A673 (cell line): ENCODE data around the gene ITPKB. TPM values are rescaled to one million over a fixed set of nuclear protein-coding genes. Genes with fewer than 3 reads are reported as not detected.

Experiments
- BruUV-seq: library from RNA; stranded (reverse); fragments of 400-500 nt; replicated peaks from 2 replicates; lab custom pipeline; 2021; lab: Mats Ljungman, UMichigan
- CTCF ChIA-PET: fragments of 300-600 bp; sonication (Branson Sonifier 250); formaldehyde crosslinking; loops from one replicate; lab custom pipeline; 2022; ENCODE audit warnings: antibody characterized with exemption; lab: Charles Lee
- POLR2A ChIA-PET: fragments of 300-600 bp; sonication (Branson Sonifier 250); formaldehyde crosslinking; loops from one replicate; lab custom pipeline; 2022; ENCODE audit warnings: antibody characterized with exemption; ENCODE audit not compliant: low non-redundant PET; lab: Charles Lee
- DNase-seq: peaks from one replicate; pipeline ENCODE4 v3.0.0-alpha.2; 2015; ENCODE audit warnings: low spot score
- H3K27ac ChIP-seq: fragments of 200-600 bp; sonication (generic); 2 replicates; pipeline ENCODE4 v1.5.1; 2016; ENCODE audit warnings: mixed run types, low read depth, mild to moderate bottlenecking, mixed read lengths, antibody characterized with exemption, low read length; ENCODE audit not compliant: poor library complexity, severe bottlenecking
- H3K27me3 ChIP-seq: fragments of 200-600 bp; sonication (generic); replicated peaks from 2 replicates; pipeline ENCODE4 v1.6.1; 2017; ENCODE audit warnings: mixed run types, low read depth, mild to moderate bottlenecking, mixed read lengths, antibody characterized with exemption, low read length; ENCODE audit not compliant: insufficient read depth, poor library complexity
- H3K36me3 ChIP-seq: fragments of 200-600 bp; sonication (generic); 2 replicates; pipeline ENCODE4 v1.6.1; 2016; ENCODE audit warnings: mixed run types, mild to moderate bottlenecking, mixed read lengths, antibody characterized with exemption, low read length; ENCODE audit not compliant: insufficient read depth, poor library complexity, severe bottlenecking
- H3K4me1 ChIP-seq: fragments of 200-600 bp; sonication (generic); 2 replicates; pipeline ENCODE4 v1.6.1; 2017; ENCODE audit warnings: mixed run types, mild to moderate bottlenecking, mixed read lengths, antibody characterized with exemption, low read length; ENCODE audit not compliant: insufficient read depth, poor library complexity, severe bottlenecking
- H3K4me3 ChIP-seq: fragments of 200-600 bp; sonication (generic); 2 replicates; pipeline ENCODE4 v1.5.1; 2016; ENCODE audit warnings: low read depth, mixed run types, mild to moderate bottlenecking, mixed read lengths, low read length; ENCODE audit not compliant: poor library complexity, severe bottlenecking
- H3K9me3 ChIP-seq: fragments of 200-600 bp; sonication (generic); 2 replicates; pipeline ENCODE4 v1.6.1; 2016; ENCODE audit warnings: mixed run types, low read depth, mild to moderate bottlenecking, mixed read lengths, antibody characterized with exemption, low read length; ENCODE audit not compliant: poor library complexity, severe bottlenecking
- EZH2 ChIP-seq: fragments of 200-600 bp; sonication (generic); IDR thresholded peaks from 2 replicates; pipeline ENCODE4 v1.6.1; 2017; ENCODE audit warnings: borderline replicate concordance, low read depth, mild to moderate bottlenecking, mixed read lengths, antibody characterized with exemption, low read length; ENCODE audit not compliant: poor library complexity, severe bottlenecking
- intact Hi-C: fragments of 100-400 bp; cut with micrococcal nuclease; formaldehyde crosslinking; loops from one replicate; pipeline ENCODE4 v1.10.0; 2022; ENCODE audit not compliant: unreplicated experiment
- total RNA-seq: library from RNA; stranded (reverse); gene quantifications from 2 replicates; pipeline ENCODE4 v1.2.3, GENCODE V29; 2021
- TF ChIP-seq, protein P1 (sequence below): fragments of 300-800, 200-600 bp; sonication (generic); conservative IDR thresholded peaks from 2 replicates; pipeline ENCODE4 v1.5.1; 2017; ENCODE audit warnings: low read depth, mild to moderate bottlenecking, antibody characterized with exemption, low read length, moderate library complexity, mixed read lengths

Gene ITPKB
- total RNA-seq, 1 experiment from 2014 or later = 14.1 TPM

GRCh38 chr1:226666692-226667091 lies 72.4 kb downstream of the ITPKB start:
- intact Hi-C loops = no loop called here

DNA sequence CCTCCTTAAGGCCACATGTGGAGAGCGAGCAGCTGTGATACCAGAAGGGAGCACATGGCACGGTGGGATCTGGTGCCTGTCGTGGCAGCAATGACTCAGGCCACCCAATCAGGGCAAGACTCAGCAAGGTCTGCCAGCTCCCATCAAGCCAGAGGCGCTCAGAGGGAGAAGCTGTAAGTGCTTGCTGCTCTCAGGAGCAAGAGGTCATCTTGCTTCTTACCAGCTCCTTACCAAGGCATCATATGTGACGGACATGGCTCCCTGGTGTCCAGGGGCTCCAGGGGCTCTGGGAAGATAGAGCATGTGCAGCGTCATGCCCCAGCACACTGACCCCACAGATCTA lies 72.9 kb downstream of the ITPKB start:
- intact Hi-C loops = no loop called here
- Histone ChIP-seq H3K36me3 (no peaks in the 10 kb centered on the region), H3K9me3 (no peaks in the 10 kb centered on the region), H3K4me3 (no peak overlapping the region), H3K4me1 (peaks cover 30% of the 10 kb centered on the region), H3K27ac (no peak overlapping the region), H3K27me3 (no peaks in the 10 kb centered on the region)
- BruUV-seq = no TSS peak
- no peak for DNase-seq
- CTCF ChIA-PET = no interaction called here
- TF ChIP-seq, protein P1, sequence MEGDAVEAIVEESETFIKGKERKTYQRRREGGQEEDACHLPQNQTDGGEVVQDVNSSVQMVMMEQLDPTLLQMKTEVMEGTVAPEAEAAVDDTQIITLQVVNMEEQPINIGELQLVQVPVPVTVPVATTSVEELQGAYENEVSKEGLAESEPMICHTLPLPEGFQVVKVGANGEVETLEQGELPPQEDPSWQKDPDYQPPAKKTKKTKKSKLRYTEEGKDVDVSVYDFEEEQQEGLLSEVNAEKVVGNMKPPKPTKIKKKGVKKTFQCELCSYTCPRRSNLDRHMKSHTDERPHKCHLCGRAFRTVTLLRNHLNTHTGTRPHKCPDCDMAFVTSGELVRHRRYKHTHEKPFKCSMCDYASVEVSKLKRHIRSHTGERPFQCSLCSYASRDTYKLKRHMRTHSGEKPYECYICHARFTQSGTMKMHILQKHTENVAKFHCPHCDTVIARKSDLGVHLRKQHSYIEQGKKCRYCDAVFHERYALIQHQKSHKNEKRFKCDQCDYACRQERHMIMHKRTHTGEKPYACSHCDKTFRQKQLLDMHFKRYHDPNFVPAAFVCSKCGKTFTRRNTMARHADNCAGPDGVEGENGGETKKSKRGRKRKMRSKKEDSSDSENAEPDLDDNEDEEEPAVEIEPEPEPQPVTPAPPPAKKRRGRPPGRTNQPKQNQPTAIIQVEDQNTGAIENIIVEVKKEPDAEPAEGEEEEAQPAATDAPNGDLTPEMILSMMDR = no peak
- no peak for TF ChIP-seq EZH2
- POLR2A ChIA-PET = no interaction called here

More at GRCh38 chr1:226666692-226667091, 72.4 kb downstream of the ITPKB start:
- H3K27me3 ChIP-seq = no peaks in the 10 kb centered on the region
- DNase-seq = no peak
- H3K27ac ChIP-seq = no peak overlapping the region
- BruUV-seq = no TSS peak
- peaks cover 29% of the 10 kb centered on the region for H3K4me1 ChIP-seq
- no peaks in the 10 kb centered on the region for H3K9me3 ChIP-seq
- no peak for TF ChIP-seq EZH2
- TF ChIP-seq, protein P1 = no peak
- CTCF ChIA-PET = no interaction called here
- no peaks in the 10 kb centered on the region for H3K36me3 ChIP-seq
- POLR2A ChIA-PET = no interaction called here
- H3K4me3 ChIP-seq = no peak overlapping the region

DNA sequence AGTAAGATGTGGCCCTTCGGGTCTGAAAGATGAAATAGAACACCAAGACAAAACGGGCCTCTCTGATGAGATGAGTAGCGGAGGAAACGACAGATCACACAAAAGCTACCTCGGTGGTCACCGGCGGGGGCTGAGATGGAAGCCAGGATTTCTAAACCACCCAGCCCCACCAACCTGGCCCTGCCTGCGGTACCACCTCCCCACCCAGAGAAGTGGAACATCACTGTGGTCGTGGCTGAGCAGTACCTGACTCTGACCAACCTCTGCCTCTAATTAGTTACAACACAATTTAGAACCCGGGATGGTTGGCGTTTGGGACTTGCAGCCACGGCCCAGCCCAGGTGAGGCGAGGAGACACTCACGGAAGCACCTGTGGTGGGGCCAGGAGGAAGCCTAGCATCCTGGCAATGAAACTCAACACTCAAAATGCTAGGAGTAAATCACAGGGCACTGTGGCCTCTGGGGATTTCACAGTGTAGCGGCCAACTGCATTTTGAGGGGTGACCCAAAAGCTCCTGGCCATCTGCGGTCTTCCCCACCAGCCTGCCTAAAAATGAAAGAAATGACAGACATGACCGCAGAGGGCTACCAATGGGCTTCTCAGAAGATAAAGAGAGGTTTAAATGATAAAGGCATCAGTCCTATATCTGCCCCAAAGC lies 73.4 kb downstream of the ITPKB start:
- TF ChIP-seq, protein P1 = no peak
- TF ChIP-seq EZH2 = no peak
- no peak for DNase-seq
- intact Hi-C loops = no loop called here
- CTCF ChIA-PET = no interaction called here
- H3K27me3 ChIP-seq = no peaks in the 10 kb centered on the region
- H3K4me1 ChIP-seq = peaks cover 30% of the 10 kb centered on the region
- H3K27ac ChIP-seq = no peak overlapping the region
- H3K4me3 ChIP-seq = no peak overlapping the region
- H3K36me3 ChIP-seq = no peaks in the 10 kb centered on the region
- POLR2A ChIA-PET = no interaction called here
- no peaks in the 10 kb centered on the region for H3K9me3 ChIP-seq
- BruUV-seq = no TSS peak
